Skeletal muscle satellite cell (primary cell): ENCODE data around the gene CCNT1. TPM values are rescaled to one million over a fixed set of nuclear protein-coding genes. Genes with fewer than 3 reads are reported as not detected.

Experiments used
- H3K27me3 ChIP-seq: 2 replicates; pipeline ENCODE4 v1.7.0; 2013; ENCODE audit warnings: low read length; ENCODE audit not compliant: control insufficient read depth, insufficient read depth
- H3K36me3 ChIP-seq: 2 replicates; pipeline ENCODE4 v1.7.0; 2013; ENCODE audit warnings: mild to moderate bottlenecking, control low read depth, low read length; ENCODE audit not compliant: insufficient read depth
- H3K4me1 ChIP-seq: 2 replicates; pipeline ENCODE4 v1.7.0; 2013; ENCODE audit warnings: low read length; ENCODE audit not compliant: control insufficient read depth, insufficient read depth
- H3K4me2 ChIP-seq: 2 replicates; pipeline ENCODE4 v1.7.0; 2013; ENCODE audit warnings: mild to moderate bottlenecking, low read length
- H3K4me3 ChIP-seq: 2 replicates; pipeline ENCODE4 v1.7.0; 2013; ENCODE audit warnings: low read length
- H3K9ac ChIP-seq: 2 replicates; pipeline ENCODE4 v1.7.0; 2013; ENCODE audit warnings: mild to moderate bottlenecking, low read depth, low read length, moderate library complexity
- H3K9me3 ChIP-seq: replicated peaks from 2 replicates; pipeline ENCODE4 v1.7.0; 2013; ENCODE audit warnings: mild to moderate bottlenecking, control low read depth, low read length
- total RNA-seq: library from RNA; depleted of rRNA; stranded (reverse); fragments of >200 nt; gene quantifications from 2 replicates; pipeline ENCODE4 v1.2.3, GENCODE V29; 2012; rRNA removed

Gene CCNT1
- 25.8 and 27.1 TPM in 2 replicates for total RNA-seq

DNA sequence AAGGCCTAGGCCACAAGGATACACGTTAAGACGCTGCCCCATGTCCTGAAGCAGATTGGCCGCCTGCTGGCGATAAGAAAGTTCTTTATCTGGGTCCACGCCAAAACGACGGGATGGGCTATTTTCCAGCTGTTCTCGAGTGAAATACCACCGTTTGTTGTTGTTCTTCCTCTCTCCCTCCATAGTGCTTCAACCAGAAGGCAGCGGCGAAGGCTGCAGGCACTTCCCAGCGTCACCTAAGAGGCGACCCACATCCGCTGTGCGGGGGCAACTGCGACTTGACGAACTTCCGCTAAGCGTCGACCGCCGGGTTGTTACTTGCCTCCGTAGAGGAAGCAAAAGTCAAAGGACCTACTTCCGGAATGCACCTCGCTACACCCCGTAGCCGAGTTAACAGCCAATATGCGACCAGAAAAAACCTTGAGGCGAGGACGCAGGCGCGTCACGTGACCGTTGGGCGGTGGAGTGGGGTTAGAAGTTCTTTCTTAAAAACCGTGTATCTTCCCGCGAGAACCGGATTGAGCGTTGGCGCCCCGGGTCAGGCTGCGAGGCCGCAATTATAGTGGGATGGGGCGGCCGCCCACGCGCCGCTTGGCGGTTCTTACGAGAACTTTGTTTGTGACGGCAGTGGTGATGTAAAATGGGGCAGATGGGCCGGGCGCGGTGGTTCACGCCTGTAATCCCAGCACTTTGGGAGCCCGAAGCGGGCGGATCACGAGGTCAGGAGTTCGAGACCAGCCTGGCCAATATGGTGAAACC lies at the start of gene CCNT1:
Gene CCNT1 (minus strand): TSS at position 215 of the 759 bp plus-strand sequence. CDS start 32 bp downstream, at position 183.
- Histone ChIP-seq H3K9ac (peak within 1 kb of the TSS; percentile 98), H3K27me3 (no peaks in the 10 kb centered on the region), H3K4me1 (peaks cover 17% of the 10 kb centered on the region), H3K4me3 (peak within 1 kb of the TSS; percentile 80), H3K36me3 (peaks cover 20% of the 10 kb centered on the region), H3K9me3 (no peaks in the 10 kb centered on the region), H3K4me2 (peak within 1 kb of the TSS; percentile 98)

DNA sequence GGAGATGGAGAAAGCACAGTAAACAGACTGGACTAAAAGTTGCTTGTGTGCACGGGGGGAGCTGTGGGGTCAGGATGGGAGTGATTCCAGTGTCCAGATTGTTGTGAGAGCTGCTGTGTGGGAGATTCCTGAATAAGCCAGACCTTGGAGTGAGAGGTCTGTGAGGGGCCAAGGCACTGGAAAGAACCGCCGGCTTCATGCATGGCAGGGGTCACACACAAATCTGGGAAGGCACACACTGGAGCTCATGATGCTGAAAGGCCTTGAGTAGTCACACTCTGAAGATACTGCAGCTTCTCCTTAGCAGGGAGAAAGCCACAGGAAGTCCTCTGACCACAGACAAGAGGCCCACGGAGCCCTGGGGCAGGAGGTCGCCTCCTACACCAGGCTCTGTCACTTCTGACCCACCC lies 49.3 kb upstream of the CCNT1 start:
- Histone ChIP-seq H3K4me2 (no peak overlapping the region), H3K27me3 (no peaks in the 10 kb centered on the region), H3K9ac (no peak overlapping the region), H3K4me1 (peaks cover 11% of the 10 kb centered on the region), H3K9me3 (no peaks in the 10 kb centered on the region), H3K4me3 (no peak overlapping the region), H3K36me3 (peaks cover 37% of the 10 kb centered on the region)

DNA sequence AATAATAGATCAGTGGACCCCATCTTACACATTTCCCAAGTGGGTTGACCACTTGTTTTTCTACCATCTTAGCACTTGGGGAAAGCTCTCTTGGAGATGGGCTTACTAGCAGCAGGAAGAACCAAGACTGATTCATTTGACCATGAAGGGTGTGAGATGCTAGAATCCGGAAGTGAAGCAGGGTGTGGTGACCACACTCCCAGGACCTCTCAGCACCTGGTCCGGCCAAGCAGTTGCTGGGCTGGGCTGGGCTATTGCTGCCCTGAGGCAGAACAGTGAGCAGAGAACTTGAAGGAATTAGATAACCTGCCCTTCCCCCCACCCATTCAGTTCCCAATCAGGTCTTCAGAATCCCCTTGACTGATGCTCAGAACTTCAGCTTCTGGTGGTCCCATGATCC lies 48.0 kb upstream of the CCNT1 start:
- H3K36me3 ChIP-seq, result peaks cover 29% of the 10 kb centered on the region
- H3K4me3 ChIP-seq, result no peak overlapping the region
- H3K9ac ChIP-seq, result no peak overlapping the region
- peaks cover 11% of the 10 kb centered on the region for H3K4me1 ChIP-seq
- H3K4me2 ChIP-seq, result no peak overlapping the region
- no peaks in the 10 kb centered on the region for H3K9me3 ChIP-seq
- no peaks in the 10 kb centered on the region for H3K27me3 ChIP-seq

DNA sequence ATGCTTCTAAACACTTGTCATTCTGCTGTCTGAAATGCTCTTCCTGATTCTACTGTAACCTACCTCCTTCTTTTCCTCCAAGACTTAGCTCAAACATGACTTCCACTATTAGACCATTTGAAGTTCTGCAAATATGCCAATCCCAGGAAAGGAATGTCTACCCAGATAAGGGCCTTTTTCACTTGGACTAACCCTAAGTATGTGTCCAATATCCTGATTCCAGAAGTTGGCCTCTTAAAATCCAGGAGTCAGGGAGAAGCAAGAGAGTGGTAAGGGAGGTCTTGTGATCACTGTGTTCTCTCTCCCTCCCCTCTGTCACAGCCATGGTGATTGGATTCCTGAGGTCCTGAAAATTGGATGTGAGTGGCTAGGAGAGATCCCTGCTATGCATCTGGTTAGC lies 42.2 kb upstream of the CCNT1 start:
- Histone ChIP-seq H3K9ac (no peak overlapping the region), H3K27me3 (no peaks in the 10 kb centered on the region), H3K9me3 (no peaks in the 10 kb centered on the region), H3K4me1 (no peaks in the 10 kb centered on the region), H3K36me3 (no peaks in the 10 kb centered on the region), H3K4me2 (no peak overlapping the region), H3K4me3 (no peak overlapping the region)

DNA sequence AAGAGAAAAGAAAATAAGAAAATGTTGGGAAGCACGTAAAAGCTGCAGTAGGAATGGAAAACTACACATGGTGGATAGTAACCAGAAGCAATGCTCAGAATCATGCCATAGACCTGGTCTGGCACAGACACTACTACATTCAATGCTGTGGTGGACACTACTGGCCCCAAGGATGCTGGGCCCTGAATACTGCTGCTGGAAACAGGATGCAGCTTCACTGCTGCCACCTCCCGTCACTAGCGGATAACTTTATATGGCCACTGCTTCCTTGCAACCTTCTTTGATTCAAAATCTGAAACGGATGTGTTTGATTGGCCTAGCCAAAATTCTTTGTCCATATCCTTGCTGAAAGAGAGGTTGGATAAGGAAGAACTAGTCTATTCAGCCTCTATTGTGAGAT lies 41.7 kb upstream of the CCNT1 start:
- H3K27me3 ChIP-seq, result no peaks in the 10 kb centered on the region
- no peak overlapping the region for H3K4me2 ChIP-seq
- no peaks in the 10 kb centered on the region for H3K36me3 ChIP-seq
- H3K4me3 ChIP-seq, result no peak overlapping the region
- no peaks in the 10 kb centered on the region for H3K9me3 ChIP-seq
- H3K4me1 ChIP-seq, result no peaks in the 10 kb centered on the region
- H3K9ac ChIP-seq, result no peak overlapping the region

DNA sequence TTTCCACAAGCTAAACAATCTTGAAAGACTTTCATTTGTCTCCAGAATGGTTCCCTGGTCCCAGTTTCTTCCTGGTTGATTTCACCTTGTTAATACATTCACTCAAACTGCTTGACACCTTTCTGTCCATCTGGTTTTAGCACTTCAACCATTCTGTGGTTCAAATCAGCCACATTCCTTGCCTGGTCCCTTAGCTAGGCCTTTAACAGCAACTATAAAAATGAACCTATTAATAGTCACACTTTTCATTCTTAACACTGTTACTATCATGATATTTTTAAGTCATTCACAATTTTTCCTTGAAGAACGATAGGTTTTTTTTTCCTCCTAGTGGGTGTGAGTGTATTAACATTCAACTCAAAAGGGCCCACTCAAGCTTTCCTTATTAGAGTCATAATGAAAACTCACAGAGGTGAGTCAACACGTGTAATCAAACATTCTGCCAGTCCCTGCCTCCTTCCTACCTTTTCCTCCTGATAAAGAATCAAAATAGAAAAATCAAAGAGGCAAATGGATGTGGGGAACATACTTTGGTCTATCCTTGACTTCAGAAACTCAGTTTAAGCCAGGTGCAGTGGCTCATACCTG lies 34.4 kb upstream of the CCNT1 start:
- Histone ChIP-seq H3K4me1 (peaks cover 10% of the 10 kb centered on the region), H3K4me2 (no peak overlapping the region), H3K9ac (no peak overlapping the region), H3K36me3 (no peaks in the 10 kb centered on the region), H3K27me3 (peaks cover 8% of the 10 kb centered on the region), H3K4me3 (no peak overlapping the region), H3K9me3 (no peaks in the 10 kb centered on the region)

DNA sequence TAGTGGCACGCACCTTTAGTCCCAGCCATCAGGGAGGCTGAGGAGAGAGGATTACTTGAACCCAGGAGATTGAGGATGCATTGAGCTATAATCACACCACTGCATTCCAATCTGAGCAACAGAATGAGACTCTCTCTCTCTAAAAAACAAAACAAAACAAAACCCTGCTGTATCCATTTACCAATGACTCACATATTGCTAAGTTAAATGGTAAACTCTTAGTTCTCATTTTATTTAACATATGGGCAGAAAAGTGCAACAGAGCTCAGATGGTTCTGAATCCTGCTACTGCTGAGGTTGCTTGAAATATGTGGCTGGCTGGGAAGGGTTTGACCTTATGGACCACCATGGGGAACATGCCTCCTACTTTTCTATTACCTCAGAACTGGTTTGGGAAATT lies 33.7 kb upstream of the CCNT1 start:
- H3K4me1 ChIP-seq, result peaks cover 10% of the 10 kb centered on the region
- H3K4me3 ChIP-seq, result no peak overlapping the region
- H3K4me2 ChIP-seq, result peak overlapping the region; percentile 28
- no peaks in the 10 kb centered on the region for H3K36me3 ChIP-seq
- H3K27me3 ChIP-seq, result peaks cover 8% of the 10 kb centered on the region
- H3K9ac ChIP-seq, result no peak overlapping the region
- H3K9me3 ChIP-seq, result no peaks in the 10 kb centered on the region

DNA sequence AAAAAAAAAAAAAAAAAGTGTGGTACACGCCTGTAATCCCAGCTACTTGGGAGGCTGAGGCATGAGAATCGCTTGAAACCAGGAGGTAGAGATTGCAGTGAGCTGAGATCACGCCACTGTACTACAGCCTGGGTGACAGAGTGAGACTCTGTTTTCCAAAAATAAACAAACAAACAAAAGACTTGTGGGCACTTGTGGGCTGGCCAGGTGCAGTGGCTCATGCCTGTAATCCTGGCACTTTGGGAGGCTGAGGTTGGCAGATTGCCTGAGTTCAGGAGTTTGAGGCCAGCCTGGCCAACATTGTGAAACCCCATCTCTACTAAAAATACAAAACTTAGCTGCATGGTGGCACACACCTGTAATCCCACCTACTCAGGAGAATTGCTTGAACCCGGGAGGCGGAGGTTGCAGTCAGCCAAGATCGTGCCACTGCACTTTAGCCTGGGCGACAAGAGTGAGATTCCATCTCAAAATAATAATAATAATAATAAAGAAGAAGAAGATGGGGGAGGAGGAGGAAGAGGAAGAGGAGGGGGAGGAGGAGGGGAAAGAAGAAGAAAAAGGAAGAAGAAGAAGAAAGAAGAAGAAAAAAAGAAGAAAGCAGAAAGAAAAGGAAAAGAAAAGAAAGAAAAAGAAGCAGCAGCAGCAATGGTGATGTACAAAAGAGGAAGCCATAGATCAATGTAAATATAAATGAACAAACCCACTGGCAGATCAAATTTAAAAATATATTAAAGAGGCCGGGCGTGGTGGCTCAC lies 27.9 kb upstream of the CCNT1 start:
- Histone ChIP-seq H3K4me2 (no peak overlapping the region), H3K9me3 (no peaks in the 10 kb centered on the region), H3K9ac (no peak overlapping the region), H3K27me3 (peaks cover 24% of the 10 kb centered on the region), H3K4me3 (no peak overlapping the region), H3K4me1 (no peaks in the 10 kb centered on the region), H3K36me3 (no peaks in the 10 kb centered on the region)

DNA sequence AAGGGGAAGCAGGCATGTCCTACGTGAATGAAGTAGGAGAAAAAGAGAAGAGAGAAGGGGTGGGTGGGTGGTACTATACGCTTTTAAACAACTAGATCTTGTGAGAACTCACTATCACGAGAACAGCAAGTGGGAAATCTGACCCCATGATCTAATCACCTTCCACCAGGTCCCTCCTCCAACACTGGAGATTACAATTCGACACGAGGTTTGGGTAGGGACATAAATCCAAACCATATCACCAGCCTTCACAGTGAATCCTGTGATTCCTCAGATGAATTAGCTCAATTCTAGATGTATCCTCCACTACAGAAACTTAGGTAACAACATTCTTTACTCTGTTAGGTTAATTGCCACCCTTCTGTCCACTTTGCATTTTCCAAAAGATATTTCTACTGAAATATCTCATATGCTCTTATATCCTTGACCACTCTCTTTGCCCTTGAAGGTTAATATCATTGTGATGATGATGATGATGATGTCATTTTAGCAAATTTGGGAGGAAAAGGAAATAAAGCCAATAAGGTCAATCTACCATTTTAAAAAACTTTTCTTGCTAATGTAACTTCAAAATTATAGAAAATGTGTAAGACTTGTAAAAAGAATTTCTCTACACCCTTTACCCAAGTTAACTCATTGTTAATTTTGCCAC lies 23.2 kb upstream of the CCNT1 start:
- no peak overlapping the region for H3K4me3 ChIP-seq
- H3K4me1 ChIP-seq, result no peaks in the 10 kb centered on the region
- H3K9ac ChIP-seq, result no peak overlapping the region
- no peaks in the 10 kb centered on the region for H3K9me3 ChIP-seq
- peaks cover 26% of the 10 kb centered on the region for H3K27me3 ChIP-seq
- no peaks in the 10 kb centered on the region for H3K36me3 ChIP-seq
- no peak overlapping the region for H3K4me2 ChIP-seq

DNA sequence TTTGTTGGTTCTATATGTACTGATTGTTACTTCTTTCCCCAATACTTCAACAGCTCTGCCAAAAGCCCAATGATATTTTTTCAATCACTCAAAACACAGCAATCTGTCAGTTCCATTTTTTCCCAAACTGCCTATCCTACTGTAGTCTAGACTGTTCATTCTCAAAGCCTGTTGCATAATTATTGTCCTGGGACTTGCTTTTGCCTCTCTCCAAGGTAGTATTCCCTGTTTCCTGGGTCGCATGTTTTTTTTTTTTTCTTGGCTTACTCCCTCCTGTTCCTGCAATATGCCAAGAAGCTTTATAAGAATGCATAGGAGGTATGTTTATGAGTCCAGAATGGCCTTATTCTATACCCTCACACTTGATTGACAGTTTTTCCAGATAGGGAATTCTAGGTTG lies 19.9 kb upstream of the CCNT1 start:
- H3K9me3 ChIP-seq, result no peaks in the 10 kb centered on the region
- H3K9ac ChIP-seq, result no peak overlapping the region
- H3K36me3 ChIP-seq, result no peaks in the 10 kb centered on the region
- no peaks in the 10 kb centered on the region for H3K4me1 ChIP-seq
- H3K27me3 ChIP-seq, result peaks cover 23% of the 10 kb centered on the region
- H3K4me3 ChIP-seq, result no peak overlapping the region
- H3K4me2 ChIP-seq, result no peak overlapping the region

DNA sequence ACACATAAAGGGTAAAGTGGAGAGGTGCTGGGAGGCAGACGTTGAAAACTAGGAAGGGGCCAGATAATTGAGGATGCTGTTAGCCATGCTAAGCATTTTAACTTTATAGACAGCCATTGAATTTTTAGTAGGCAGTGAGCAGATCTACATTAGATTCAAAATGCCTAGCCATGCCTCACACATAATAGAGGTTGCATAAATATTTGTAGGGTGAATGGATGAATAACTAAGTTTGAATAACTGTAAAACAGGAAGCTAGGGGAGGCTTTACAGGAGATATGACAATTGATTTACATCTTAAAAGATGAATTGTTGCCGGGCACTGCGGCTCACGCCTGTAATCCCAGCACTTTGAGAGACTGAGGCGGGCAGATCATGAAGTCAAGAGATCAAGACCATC lies 12.3 kb upstream of the CCNT1 start:
- H3K9ac ChIP-seq, result no peak overlapping the region
- H3K27me3 ChIP-seq, result peaks cover 12% of the 10 kb centered on the region
- H3K4me1 ChIP-seq, result no peaks in the 10 kb centered on the region
- no peaks in the 10 kb centered on the region for H3K9me3 ChIP-seq
- no peaks in the 10 kb centered on the region for H3K36me3 ChIP-seq
- H3K4me2 ChIP-seq, result no peak overlapping the region
- H3K4me3 ChIP-seq, result no peak overlapping the region
